GM18498 (cell line): Measurements from ENCODE around the gene PPM1M.
A peak's percentile ranks its signal among the peaks of the same experiment; 100 is the strongest.
"Not testable (repeated sequence)": the region's sequence is repeated elsewhere in the genome, so short reads cannot be mapped to it uniquely, and the experiment has no call there.

Experiments used
- ATAC-seq: cut with Tn5 transposase; IDR thresholded peaks from one replicate; pipeline ENCODE4 v1.9.1; 2021; ENCODE audit warnings: mild to moderate bottlenecking, moderate library complexity; ENCODE audit not compliant: unreplicated experiment

Gene PPM1M

DNA sequence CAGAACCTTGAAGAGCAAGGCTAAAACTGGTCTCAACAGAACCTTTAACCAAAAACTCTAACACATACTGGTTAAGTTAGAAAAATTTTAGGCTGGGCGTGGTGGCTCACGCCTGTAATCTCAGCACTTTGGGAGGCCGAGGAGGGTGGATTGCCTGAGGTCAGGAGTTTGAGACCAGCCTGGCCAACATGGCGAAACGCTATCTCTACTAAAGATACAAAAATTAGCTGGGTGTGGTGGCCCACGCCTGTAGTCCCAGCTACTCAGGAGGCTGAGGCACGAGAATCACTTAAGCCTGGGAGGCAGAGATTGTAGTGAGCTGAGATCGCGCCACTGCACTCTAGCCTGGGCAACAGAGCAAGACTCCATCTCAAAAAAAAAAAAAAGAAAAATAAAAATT is 26.6 kb downstream of the PPM1M start:
- ATAC-seq = not testable (repeated sequence)

DNA sequence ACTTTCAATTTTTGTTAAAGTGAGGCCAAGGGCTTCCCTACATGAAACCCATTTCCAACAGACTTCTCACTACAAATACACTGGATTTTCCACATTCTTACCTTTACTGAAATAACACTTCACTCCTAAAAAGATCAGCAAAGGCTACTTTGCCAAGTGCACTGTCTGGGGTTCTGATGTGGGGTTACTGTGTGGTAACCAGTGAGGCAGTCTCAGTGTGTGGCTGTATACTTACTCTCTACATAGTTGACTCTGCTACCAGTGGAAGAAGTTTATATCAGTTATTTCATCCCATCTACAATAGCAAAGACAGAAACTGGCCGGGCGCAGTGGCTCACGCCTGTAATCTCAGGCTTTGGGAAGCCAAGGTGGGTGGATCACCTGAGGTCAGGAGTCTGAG is 27.3 kb downstream of the PPM1M start:
- no peak for ATAC-seq

DNA sequence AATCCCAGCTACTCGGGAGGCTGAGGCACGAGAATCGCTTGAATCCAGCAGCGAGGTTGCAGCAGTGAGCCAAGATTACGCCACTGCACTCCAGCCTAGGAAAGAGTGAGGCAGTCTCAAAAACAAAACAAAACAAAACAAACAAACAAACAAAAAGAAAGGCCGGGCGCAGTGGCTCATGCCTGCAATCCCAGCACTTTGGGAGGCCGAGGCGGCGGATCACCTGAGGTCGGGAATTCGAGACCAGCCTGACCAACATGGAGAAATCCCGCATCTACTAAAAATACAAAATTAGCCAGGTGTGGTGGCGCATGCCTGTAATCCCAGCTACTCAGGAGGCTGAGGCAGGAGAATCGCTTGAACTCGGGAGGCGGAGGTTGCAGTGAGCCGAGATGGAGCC is 29.2 kb downstream of the PPM1M start:
- ATAC-seq = not testable (repeated sequence)

DNA sequence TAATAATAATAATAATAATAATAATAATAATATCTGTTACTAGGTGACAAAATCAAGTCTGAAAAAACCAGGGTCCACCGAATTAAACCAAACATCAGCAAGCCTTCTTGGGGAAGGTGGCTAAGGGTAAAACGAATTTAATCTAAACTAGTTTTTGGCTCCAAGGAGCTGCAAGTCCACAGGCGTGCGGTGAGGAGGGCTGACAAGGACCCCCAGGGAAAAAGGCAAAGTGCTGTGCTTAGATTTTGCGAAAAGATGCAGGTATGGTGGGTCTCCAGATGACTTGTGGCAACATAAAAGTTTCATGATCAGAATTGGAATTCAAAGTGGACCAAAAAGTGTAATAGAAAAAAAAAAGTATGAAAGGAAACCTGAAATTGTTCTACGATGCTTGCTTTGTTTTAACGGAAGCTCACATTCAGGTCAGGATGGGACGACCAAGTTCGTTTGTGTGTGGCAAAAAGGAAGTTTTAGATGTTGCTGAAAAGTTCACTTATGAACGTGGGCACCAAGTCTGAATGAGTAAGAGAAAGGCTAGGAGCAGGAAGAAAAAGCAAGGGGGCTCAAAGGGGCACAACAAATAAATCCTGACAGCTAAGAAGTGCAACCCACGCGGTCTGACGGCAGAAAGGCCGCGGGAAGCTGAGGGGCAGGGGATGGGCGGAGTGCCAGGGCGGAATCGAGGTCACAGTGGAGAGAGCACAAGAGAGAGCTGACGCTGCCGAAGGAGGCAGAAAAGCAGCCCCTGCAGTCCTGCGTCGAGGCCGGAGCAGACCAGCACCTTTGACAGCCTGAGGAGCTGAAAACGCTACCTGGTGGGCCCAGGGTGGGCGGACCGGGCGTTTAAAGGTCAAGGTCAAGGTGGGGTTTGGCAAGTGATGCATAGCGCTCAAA is 31.8 kb downstream of the PPM1M start:
- ATAC-seq = peak; percentile 22

DNA sequence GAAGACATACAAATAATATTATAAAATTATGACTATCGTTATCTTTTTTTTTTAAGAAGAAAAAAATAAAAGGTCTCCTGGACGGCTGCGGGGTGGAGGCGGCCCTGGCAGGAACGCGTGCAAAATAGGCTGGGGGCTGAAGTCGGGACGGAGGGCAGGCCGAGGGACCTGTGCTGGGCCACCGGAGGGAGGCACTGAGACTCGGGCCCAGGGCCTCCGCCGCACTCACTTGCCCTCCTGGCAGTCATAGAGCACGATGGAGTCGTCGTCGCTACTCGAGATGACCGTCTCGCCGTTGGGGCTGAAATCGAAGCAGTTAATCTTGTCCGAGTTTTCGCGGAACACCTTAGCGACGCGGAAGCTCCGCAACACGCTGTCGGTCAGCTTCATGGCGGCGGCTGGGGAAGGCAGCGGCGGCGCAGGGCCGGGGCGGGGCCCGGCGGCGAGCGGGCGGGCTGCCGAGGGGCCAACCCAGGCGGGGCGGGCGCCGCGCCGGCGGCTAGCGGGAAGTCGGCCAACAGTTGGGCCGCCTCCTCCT is 32.5 kb downstream of the PPM1M start:
- peak; percentile 68 for ATAC-seq

DNA sequence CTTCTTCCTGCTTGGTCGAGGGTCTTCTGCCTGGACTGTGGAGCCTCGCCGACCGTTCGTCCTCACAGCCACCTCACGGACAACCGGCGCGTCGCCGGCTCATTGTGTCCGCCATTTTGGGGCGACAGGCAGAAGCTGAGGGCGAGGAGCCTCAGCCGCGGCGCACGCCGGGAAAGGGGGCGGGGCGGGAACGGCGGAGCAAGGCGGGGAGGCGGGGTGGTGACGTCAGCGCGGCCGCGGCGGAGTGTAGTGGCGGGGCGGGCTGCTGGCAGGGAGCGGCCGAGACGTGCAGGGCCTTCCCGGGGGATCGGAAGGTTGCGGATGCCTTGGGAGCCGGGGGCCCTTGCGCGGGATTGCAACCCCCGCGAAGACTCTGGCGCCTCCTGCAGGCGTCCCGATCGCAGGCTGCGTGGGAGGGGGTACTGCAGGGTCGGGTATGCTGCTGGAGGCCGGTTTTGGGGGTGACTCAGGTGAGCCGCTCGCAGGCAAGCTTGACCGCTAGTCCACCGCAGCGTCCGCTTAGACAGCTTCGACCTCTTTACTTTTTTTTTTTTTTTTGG is 33.0 kb downstream of the PPM1M start, which contains the start of gene WDR82:
Gene WDR82, minus strand, starts transcription at position 140 of the 560 bp plus-strand sequence. CDS start 288 bp downstream, outside the sequence.
- ATAC-seq = peak; percentile 89

DNA sequence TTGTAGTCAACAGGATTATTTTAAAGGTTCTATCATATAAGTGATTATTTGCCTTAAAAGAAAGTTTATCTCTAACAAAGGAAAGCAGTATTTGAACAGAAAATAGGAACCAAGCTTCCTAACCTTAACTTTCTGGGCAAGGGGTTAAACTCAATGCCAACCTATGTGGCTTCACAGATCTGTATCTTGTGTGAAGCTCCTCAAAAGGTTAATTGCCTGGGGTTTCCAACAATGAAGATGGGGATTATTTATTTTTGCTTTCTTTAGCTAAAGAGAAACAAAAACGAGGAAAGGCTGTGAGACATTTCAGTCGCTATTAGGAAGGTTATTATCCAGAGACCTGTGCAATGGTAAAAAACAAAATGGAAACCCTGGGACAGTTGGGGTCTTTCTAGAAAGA is 34.0 kb downstream of the PPM1M start:
- no peak for ATAC-seq

DNA sequence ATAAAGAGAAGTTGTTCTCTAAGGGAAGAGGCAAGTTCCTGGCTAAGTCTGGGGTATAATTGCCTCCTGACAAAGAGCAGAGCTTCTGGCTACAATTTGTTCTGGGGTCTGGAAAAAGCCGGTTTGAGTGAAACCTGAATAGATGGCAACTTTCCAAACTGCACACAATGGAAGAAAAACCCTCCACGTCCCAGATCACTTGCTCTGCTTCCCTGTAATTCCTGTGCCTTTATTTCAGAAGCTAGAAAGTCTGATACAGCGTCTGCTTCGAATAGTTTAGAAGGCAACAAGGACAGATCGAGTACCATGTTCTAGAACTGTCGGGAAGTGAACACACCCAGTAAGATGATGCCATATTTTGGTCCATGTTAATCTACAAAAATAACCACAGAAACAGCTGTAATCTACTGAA is 34.5 kb downstream of the PPM1M start:
- ATAC-seq = no peak

DNA sequence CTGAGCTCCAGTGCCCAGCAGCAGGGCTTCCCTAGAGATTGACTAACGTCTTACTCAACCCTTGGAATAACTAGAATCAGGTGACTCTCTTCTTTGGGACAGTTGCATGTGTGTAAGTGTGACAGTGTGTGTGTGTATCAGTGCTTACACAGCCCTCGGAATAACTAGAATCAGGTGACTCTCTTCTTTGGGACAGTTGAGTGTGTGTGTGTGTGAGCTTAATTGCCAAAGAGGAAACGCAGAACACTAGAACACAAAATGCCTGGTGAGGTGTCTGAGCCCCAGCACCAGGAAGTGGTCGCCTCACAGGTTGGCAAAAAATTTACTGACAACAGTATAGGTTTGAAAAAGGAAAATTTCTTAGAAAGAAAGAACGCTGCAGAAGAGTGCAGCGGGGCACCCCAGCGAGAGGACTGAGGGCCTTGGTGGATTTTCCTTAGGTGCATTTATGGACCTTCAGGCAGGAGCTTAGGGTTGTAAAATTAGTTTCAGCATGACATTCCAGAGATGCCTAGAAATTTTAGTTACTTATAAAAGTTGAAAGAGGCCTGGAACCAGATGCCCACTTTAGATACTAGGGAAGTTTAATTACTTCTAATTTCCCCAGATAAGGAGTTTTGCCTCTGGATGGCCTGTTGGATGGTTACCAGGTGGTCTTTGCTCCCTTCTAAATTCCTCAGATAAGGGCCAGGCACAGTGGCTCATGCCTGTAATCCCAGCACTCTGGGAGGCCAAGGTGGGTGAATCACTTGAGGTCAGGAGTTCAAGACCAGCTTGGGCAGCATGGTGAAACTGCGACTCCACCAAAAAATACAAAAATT is 36.6 kb downstream of the PPM1M start:
- ATAC-seq = no peak

DNA sequence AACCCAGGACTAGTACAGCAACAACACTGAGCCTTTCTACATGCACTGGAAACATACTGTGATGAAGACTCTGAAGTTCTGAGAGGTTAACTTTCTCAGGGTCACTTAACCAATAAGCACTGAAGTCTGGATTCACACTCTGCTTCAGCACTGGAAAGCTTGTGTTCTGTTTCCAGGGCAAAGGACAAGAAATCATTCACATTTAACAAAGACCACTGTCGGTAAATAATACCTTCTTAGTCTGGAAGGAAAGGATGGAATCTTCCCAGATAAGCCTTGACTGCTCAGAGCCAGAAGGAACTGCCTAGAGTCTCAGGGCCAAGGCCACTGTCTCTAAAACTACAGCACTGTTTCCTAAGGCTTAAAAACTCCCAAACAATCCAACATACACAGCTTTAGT is 37.7 kb downstream of the PPM1M start:
- ATAC-seq = no peak

DNA sequence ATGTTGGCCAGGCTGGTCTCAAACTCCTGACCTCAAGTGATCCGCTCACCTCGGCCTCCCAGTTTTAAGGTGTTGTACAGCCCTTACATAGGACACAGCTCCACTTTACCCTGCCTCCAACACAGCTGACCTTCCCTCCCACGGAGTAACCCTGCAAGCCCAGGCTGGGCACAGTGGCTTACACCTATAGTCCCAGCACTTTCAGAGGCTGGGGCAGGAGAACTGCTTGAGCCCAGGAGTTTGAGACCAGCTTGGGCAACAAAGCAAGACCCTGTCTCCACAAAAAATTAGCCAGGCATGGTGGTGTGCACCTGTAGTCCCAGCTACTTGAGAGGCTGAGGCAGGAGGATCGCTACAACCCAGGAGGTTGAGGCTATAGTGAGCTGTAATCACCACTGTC is 38.5 kb downstream of the PPM1M start:
- ATAC-seq = not testable (repeated sequence)

DNA sequence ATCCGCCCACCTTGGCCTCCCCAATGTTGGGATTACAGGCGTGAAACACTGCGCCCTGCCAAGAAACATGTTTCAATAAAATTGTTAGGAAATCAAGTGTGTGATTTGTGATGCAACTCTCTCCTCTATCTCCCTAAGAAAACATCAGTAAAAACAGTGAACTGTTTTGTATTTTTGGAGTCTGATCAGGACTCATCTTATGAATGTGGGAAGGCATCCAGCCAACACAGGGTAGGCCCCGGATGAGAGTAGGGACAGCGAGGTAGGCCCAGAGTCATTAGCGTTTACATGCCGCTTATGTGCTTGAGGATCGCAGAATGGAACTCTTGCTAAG is 41.2 kb downstream of the PPM1M start:
- no peak for ATAC-seq

DNA sequence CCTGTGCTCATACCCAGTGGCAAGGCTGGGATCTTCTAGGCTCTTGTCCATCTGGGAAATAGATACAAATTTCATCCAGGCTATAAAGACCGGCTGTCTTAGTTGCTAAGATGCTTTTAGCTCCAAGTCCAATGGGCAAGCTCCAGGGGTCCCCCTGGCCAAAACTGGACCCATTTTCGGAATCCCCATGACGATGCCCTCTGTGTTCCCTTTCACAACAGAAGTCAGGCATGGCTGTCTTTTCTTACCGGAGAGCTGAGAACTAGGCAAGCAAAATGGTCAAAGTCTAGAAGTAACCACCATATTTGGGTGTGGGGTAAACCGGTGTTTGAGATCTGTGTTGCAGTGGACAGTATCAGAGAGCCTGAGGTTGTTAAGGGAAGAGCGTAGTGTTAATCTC is 43.1 kb downstream of the PPM1M start:
- no peak for ATAC-seq

DNA sequence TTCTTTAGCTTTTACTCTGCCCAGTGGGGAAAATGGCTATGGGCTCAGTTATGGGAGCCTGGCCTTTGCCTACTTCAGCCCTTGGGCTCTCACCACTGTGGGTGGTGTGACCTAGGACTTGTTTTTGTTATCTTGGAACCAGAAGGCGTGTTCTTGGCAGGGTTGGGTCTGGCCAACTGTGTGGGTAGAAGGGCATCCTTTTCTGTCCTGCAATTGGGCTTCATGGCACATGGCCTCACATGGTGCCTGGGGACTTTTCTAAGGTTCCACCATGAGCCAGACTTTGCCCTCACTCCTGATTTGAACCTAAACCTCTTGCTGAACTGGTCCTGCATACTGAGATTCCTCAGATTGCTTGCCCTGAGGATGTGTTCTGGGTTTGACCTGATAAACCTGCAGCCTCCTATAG is 43.8 kb downstream of the PPM1M start:
- no peak for ATAC-seq

DNA sequence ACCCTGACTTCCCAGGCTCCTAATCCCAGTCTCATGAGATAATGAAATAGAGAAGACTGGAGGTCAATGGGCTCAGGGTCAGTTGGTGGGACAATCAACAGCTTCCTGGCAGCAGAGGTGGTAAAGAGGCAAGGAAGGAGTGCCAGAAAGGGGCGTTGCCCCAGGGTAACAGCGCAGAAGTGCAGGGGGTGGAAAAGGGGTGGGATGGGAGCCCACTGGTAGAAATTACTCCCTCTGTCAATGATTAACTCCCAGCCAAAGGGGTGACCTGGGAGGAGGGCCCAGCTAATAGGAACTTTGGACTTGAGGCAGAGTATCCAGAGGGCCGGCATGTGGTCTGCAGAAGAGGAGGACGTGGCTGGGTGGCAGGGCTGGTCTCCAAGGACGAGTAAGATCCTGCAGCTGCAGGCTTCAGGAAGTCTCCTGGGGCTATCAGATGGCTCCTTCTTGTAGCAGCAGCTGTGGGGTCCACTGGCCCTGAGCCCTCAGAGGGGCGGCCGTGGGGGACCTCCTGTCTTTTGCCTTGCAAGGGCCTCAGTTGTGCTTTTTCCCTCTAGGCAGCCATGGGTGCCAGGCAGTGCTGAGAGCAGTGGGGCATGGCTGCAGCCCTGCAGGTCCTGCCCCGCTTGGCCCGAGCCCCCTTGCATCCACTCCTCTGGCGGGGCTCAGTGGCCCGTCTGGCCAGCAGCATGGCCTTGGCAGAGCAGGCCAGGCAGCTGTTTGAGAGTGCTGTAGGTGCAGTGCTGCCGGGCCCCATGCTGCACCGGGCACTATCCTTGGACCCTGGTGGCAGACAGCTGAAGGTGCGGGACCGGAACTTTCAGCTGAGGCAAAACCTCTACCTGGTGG is 44.4 kb downstream of the PPM1M start:
- no peak for ATAC-seq

DNA sequence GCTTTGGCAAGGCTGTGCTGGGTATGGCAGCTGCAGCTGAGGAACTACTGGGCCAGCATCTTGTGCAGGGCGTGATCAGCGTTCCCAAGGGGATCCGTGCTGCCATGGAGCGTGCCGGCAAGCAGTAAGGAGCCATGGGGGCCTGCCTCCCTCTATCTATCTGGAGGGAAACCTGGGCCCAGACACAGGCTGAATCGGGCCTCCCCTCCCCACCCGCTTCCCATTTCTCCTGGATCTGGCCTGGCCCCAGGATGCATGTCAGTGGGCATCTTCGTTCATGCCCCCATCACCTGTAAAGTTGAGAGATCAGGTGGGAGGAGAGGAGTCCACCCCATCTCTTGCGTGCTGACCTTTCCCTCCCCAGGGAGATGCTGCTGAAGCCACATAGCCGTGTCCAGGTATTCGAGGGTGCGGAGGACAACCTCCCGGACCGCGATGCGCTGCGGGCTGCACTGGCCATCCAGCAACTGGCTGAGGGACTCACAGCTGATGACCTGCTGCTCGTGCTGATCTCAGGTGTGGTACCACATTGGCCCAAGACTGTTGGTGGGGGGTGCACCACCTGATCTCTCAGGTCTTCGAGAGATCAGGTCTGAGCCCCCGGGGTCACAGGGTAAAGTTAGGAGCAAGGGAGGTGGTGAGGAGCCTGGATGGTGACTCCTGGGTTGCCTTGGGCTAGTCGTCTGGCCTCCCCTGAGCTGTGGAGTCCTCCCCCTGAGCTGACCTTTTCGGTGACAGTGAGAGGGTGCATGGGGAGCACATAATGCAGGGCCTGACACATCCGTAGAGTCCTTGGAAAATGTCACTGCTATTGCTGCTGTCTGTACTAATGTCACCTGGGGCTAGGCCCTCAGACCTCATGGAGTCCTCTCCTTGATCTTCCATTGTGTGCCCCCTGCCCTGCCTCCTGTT is 45.3 kb downstream of the PPM1M start:
- no peak for ATAC-seq

DNA sequence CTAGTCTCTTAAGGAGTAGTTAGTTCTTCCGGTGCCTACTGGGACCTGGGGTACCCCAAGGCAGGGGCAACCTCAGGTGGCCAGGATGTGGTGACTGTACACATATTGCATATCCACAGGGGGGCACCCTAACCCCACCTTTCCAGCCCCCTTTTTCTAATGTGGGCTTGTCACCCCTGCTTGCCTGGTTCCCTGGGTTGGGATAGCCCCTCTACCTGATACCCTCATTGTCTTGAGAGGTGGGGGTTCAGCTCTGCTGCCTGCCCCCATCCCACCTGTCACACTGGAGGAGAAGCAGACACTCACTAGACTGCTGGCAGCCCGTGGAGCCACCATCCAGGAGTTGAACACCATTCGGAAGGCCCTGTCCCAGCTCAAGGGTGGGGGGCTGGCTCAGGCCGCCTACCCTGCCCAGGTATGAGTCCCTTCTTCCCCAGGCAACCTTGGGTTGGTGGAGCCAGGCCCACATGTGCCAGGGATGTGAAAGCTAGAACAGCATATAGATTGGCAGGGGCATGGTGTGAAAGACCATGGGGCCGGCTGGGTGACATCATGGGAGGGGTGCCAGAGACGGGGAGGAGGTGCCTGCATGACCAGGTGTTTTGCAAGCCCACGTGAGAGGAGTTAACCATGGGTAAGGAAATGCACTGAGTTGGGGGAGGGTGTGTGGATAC is 46.1 kb downstream of the PPM1M start:
- no peak for ATAC-seq

DNA sequence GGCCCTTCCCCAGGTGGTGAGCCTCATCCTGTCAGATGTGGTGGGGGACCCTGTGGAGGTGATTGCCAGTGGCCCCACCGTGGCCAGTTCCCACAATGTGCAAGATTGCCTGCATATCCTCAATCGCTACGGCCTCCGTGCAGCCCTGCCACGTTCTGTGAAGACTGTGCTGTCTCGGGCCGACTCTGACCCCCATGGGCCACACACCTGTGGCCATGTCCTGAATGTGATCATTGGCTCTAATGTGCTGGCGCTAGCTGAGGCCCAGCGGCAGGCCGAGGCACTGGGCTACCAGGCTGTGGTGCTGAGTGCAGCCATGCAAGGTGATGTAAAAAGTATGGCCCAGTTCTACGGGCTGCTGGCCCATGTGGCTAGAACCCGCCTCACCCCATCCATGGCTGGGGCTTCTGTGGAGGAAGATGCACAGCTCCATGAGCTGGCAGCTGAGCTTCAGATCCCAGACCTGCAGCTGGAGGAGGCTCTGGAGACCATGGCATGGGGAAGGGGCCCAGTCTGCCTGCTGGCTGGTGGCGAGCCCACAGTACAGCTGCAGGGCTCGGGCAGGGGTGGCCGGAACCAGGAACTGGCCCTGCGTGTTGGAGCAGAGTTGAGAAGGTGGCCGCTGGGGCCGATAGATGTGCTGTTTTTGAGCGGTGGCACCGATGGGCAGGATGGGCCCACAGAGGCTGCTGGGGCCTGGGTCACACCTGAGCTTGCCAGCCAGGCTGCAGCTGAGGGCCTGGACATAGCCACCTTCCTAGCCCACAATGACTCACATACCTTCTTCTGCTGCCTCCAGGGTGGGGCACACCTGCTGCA is 46.9 kb downstream of the PPM1M start:
- no peak for ATAC-seq
